22Rv1 (cell line): ENCODE data around the gene CEL.

Source experiments
- CTCF ChIP-seq: fragments of 450-650 bp; IDR thresholded peaks from 2 replicates; pipeline ENCODE4 v1.5.1; 2017; ENCODE audit warnings: mild to moderate bottlenecking
- ZFX ChIP-seq: fragments of 450-650 bp; IDR thresholded peaks from 2 replicates; pipeline ENCODE4 v1.6.1; 2017; ENCODE audit warnings: antibody characterized with exemption, borderline replicate concordance

GRCh38 chr9:133088756-133089155 is 27.0 kb downstream of the CEL start:
- TF ChIP-seq CTCF (no peak), ZFX (no peak)
